DMS79 (cell line): ENCODE measurements around the gene LIMCH1.

Experiments used
- DNase-seq: peaks from one replicate; lab custom pipeline; 2025; lab: John Stamatoyannopoulos, UW

LIMCH1 gene

DNA sequence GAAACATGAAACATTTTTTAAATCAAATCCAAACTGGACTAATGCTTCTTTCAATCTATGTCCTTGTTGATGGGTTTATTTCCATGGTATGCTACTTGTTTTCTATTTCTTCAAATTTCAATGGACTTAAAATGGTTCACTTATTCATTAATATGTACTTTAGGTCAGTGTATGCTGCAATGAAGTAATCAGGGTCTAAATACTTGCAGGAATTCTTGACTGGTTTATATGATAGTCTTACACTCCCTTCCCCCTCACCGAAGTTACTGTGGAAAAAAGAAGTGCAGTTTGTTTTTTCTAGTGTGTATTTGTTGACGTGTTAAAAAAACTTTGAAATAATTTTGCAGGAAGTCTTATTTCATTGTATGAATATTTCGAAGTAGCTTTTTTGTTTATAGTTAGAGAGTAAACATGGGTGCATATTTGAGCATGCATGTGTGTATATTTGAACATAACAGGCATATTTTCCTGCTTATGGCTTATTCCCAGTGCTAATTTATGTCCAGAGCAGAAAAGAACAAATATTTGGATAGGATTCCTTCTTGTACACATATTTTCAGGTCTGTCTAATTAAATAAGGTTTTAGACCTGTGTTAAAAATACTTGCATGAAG, 65.0 kb downstream of the LIMCH1 start:
- no peak for DNase-seq

DNA sequence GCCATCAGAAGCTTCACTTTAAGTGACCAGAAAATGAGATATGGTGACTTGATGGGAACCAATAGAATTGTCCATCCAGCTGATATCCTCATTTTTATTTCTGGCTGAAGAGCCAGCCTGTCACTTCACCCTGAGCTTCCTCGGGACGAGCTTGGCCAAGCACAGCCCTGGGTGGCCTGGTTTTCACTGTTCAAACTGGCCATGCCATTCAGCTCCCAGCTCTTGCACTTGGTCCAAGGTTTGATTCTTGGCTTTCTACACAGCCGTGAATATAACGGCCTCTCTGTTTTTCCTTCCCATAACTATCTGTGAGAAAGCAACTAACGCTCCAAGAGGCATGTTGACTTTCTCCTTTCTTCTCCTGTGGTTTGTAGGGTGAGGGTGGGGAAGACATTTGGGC, 71.9 kb downstream of the LIMCH1 start:
- DNase-seq = no peak

GRCh38 chr4:41610474-41610873, 72.5 kb downstream of the LIMCH1 start:
- DNase-seq = no peak

GRCh38 chr4:41611124-41611838, 73.3 kb downstream of the LIMCH1 start:
- no peak for DNase-seq

DNA sequence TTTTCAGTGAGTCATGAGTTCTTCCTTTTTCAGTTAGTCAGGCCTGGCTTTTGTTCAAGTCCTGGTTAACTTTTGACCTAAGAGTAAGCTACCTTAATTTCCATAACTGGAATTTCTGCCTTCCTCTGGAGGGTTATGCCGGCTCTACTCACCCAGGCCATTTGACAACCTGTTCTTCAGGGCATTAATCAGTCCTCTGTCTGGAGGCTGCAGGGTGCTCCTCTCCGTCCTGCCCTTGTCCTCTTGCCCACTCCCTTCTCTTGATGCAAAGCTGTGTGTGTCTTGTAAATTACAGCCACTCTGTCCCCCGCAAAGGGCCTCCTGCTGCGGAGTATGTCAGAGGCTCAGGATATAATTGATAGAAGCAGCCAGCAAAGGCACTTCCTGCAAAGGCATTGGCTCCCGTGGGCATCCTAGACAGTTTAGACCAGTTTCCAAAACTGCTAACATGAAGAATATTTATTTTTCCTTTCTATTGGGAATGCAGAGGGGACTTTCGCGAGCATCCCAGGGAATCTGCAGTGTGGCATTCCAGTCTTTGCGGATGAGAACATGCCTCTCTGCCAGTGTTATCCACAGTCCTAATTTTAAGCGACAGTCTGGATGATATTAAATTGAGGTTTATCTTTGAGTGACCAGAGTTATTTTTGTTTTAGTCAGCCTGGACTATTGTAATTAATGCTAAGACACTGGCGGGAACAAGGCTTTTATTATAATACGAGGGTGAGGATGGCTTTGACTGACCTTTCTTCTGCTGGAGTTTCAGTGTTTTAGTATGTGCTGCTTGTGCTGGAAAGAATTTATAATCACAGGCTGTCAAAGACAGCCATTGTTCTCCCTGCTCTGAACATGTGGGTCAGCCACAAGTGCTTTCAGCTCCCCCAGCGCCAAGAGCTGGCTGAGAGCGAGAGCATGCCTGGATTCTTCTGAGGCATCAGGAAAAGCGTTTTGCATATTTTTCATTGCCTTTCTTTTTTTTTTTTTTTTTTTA, 74.2 kb downstream of the LIMCH1 start:
- no peak for DNase-seq

DNA sequence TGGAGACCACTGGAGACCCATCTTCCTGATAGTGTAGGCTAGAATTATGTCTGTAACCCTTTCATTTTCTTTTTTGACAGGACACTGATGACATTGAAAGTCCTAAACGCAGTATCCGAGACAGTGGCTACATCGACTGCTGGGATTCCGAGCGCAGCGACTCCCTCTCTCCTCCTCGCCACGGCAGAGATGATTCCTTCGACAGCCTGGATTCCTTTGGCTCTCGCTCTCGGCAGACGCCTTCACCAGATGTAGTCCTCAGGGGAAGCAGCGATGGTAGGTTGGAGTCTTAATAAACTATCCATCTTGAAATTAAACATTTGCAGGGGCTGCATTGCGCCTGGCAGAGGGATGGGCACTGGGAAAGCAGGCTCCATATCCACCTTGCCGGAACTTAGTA, 75.4 kb downstream of the LIMCH1 start:
- no peak for DNase-seq

DNA sequence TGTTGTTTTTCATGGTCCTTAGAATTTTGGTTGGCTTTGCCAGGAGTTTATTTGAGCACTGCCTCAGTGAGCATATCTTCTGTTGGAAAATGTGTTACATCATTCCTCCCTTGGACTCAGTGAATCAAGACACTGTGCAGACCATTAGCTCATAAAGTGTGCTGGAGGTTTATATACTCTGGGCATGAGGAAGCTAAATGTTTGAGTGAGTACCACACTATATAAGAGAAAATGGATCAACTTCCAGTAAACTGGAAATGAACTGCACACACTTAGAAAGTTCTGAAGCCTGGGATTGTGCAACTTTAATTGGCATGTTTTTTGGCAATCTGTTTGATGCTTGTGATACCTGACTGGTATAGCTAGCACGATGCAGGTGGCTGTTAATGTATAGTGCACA, 75.9 kb downstream of the LIMCH1 start:
- DNase-seq = no peak

- DNase-seq = no peak
These were observed 76.6 kb downstream of the LIMCH1 start for GRCh38 chr4:41614519-41614918.

- DNase-seq = no peak
These were observed 81.2 kb downstream of the LIMCH1 start for GRCh38 chr4:41619161-41619560.

DNA sequence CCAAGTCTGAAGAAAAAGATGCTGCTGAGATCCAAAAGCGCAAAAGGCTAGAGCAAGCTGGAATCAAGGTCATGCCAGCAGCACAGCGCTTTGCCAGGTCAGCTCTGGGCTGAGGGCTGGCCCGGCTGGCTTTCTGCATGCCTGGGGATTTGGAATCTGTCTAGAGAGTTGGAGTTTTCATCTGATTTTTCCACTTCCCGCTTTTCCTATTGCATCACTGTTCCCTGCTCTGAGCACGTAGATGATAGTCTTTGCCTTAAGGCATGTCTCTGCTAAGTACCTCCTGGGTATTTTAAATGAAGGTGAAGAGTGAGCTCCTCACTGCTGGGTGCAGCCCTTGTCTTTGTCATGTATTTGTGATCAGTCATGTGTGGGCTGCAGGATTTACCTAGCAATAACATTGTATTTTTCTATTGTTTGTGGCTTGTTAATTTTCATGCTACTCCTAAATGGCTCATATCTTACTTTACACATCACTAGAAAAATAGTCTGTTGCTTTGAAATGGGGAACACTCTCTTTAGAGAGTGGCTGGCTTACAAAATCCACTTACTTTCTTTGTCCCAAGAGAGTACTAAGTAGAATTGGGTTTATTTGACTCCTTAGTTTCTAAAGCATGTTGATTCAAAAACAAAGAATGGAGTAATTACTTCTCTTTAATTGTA, 82.8 kb downstream of the LIMCH1 start:
- no peak for DNase-seq

DNA sequence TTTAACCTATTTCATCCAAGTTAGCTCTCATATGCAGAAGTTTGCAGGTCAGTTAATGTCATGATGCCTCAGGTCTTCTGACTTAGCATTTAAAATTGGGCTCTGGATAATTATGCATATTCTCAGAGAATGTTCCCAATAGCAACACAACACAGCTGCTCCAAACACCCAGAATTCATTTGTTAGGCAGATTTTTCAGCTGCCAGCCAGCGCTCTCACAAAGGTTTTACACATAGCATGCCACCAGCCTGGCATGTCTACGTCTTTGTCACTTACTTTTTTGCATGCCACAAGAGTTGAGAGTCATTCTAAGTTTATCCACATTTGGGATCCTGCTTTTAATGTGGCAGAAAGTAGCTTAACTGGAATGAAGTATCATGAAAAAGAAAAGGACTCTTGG, 84.8 kb downstream of the LIMCH1 start:
- no peak for DNase-seq

- no peak for DNase-seq
These were observed 86.8 kb downstream of the LIMCH1 start for GRCh38 chr4:41624765-41625164.

GRCh38 chr4:41625531-41625930, 87.6 kb downstream of the LIMCH1 start:
- DNase-seq = no peak

DNA sequence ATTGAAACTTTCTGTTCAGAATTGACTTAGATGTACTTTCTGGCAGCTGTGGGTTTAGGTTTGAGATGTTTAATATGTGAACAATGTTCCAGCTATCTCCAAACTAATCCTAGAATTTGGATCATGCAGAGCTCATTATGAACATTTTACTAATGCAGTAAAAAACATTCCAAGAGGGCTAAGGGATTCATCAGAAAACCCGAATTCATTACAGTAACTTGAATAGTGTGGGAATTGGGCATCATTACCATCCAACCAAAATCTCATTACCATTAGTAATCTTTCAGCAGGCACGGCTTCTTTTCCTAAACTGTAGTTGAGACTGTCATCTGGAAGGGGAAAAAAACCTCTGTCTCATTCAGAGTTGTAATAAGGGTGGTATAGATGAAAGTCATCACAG, 91.0 kb downstream of the LIMCH1 start:
- DNase-seq = no peak

DNA sequence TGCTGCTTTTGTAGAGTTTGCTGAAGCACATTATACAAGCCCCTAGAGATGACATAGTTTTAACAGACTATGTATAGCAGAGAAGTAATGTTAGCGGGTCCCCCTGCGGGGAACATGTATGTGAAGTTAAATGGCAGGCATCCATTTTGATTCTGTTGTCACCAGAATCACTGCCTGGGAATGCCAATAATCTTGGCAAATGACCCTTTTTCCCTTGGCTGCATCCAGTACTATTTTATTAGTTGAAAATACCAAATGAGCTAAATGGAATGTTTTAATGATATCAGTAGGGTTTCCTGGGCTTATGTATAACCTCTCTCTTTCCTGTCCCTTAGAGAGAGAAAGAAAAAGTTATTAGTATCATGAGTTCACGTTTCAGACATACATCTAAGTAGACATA, 93.6 kb downstream of the LIMCH1 start:
- no peak for DNase-seq

GRCh38 chr4:41632481-41633073, 94.6 kb downstream of the LIMCH1 start:
- no peak for DNase-seq

DNA sequence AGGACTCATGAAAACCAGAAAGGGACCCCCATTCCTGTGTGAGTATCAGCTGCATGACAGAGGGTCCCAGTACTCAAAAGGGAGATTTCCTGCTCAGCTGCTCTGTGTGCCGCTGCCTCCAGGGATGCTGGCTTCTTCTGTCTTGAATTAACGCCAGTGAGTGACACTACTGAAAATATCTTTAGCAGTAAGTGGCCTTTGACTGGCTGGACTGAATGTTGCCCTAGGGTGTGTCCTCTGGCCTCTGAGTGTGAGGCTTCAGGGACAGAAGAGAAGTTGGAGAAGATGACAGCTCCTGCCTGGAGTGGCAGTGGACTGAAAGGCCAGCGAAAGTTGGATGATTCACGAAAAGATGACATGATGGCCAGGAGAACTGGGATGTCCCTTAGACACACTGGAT, 95.4 kb downstream of the LIMCH1 start:
- no peak for DNase-seq

- DNase-seq = no peak
These were observed 97.5 kb downstream of the LIMCH1 start for GRCh38 chr4:41635441-41635840.

DNA sequence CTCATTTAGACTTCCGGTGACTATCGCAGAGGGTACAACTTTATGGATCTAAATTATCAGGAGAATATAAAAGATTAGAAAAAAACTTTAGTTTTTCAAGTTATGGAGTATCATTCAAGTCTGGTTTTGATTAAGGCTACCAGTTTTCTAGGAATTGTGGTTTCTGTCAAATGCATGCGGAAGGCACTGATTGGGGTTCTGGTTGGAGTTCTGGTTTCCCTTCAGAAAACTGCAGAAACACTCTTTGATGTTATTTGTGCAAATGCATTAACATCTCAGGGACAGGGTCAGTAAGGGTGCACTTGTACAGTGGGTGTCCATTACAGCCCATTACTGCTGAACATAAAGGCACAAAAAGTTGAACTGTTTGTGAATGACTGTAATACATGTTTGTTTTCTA, 100.2 kb downstream of the LIMCH1 start:
- no peak for DNase-seq

GRCh38 chr4:41638866-41639265, 100.9 kb downstream of the LIMCH1 start:
- DNase-seq = no peak

GRCh38 chr4:41639291-41639690, 101.3 kb downstream of the LIMCH1 start:
- DNase-seq = no peak

DNA sequence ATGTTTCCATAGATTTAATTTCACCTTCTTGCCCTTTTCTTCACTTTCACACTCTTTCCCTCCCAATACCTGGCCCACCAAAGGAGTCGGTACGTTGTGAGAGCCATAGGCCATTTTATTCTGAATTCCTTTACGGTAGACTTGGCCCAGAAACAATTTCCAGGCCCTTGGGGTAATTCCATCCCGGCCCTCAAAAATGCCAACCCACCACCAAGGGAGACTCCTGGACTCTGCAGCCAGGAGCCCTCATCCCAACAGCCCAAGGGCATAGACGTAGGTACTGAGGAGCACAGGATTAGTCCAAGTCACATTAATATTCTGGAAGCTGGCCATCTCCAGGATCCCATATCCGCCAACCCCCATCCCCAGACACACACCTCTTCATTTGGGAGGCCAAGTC, 102.9 kb downstream of the LIMCH1 start:
- DNase-seq = no peak
